ENCODE data around the gene ZNF593.

The ZNF593 gene

DNA sequence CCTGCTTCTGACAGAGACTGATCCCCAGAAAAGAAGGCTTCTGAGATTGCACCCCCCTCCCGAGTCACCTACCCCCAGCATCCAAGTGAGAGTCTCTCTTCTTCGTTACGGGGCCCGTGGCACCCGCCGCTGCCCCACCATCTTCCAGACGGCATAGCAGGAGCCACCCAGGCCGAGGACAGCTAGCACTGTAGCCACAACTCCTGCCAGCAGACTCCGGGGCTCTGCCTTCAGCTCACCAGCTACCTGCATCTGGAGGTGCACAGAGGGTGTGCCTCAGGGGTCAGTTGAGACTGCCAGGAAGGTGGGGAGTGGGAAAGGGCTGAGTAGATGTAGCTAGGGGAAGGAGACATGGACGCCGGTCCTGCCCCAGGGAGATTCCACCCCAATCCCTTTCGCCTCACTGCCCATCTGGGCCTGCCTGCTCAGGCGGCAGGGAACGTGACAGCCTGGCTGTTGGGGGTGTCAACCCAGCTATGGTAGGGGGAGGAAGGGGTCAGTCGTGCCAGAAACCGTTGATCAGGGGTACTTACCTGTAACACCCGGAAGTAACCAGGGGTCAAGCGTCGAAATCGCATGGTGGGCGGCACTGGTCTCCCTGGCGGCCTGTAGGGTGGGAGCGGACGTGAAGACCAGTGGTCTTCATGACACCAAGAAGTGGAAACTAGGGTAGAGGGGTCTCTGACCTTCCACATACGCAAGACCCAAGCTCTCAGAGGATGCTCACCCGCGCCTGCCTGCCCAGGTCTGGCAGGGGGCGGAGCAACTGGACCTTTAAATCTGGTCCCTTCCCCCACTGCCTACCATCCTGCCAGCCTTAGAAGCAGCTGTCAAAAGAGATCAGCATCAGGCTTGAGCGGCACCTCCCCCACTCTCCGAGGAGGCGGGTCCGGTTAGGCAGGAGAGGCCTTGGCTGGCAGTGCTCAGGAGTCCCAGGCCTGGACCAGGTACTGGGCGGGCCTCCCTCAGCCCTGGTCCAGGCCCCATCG, 1.7 kb downstream of the ZNF593 start, which contains the start of gene ZNF593OS:
TSS of gene ZNF593OS (minus strand) at position 749 of the 989 bp plus-strand sequence. CDS start at position 578, 171 bp downstream.
- DNase-seq, result no peak

DNA sequence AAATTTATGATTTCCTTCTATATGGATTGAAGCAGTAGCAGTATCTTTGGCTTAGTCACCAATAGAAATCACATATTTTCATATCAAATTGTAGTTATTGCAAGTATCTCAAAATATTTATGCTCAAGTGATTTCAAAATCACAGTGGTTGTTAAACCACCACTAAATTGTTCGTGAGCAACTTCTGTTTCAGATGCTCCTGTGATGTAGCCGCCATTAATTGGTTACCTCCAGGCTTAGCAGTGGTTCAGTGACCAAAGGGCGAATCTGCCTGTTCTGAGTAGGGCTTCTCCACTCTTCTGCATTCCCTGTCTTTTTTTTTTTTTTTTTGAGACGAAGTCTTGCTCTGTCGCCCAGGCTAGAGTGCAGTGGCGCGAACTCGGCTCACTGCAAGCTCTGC, 5.6 kb downstream of the ZNF593 start:
- DNase-seq, result no peak

DNA sequence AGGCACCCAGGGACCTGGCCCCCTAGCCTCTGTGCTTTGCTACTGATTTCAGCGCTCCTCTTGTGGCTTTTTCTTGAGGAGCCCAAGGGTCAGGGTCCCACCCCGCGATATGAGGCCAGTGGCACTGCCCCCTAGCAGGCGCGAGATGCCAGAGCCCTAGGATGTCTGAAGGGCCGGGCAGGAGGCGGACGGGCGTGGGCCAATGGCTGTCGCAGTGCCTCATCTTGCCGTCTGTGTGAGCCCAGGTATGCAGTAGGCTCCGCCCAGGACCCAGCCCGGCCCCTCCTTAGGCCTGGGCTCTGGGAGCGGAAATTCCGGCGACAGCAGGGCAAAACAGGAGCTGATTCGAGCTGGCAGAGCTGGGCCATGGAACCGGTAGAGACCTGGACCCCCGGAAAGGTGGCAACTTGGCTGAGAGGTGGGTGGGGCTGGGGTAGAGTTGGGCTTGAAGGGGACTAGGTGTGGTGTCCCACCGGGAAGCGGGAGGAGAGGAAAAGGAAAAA, 7.5 kb downstream of the ZNF593 start, which contains the start of gene CNKSR1:
TSS of gene CNKSR1 (plus strand) at position 310 of the 503 bp plus-strand sequence. CDS start at position 367, 57 bp downstream.
- DNase-seq, result no peak

DNA sequence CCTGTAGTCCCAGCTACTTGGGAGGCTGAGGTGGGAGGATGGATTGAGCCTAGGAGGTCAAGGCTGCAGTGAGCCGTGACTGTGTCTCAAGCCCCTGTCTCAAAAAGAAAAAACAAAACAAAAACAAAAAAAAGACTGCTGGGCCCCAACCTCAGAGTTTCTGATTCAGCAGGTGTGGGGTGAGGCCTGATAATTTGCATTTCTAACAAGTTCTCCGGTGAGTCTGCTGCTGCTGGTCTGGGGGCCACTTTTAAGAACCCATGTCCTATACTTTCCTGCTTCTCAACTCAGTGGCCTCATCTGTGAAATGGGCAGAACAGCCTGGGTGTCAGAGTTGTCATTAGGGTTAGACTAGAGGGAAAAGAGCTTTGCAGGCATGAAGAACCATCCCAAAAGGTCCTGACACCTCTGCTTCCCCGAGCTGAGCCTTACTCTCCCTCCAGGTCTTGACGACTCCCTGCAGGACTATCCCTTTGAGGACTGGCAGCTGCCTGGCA, 10.3 kb downstream of the ZNF593 start:
- no peak for DNase-seq

DNA sequence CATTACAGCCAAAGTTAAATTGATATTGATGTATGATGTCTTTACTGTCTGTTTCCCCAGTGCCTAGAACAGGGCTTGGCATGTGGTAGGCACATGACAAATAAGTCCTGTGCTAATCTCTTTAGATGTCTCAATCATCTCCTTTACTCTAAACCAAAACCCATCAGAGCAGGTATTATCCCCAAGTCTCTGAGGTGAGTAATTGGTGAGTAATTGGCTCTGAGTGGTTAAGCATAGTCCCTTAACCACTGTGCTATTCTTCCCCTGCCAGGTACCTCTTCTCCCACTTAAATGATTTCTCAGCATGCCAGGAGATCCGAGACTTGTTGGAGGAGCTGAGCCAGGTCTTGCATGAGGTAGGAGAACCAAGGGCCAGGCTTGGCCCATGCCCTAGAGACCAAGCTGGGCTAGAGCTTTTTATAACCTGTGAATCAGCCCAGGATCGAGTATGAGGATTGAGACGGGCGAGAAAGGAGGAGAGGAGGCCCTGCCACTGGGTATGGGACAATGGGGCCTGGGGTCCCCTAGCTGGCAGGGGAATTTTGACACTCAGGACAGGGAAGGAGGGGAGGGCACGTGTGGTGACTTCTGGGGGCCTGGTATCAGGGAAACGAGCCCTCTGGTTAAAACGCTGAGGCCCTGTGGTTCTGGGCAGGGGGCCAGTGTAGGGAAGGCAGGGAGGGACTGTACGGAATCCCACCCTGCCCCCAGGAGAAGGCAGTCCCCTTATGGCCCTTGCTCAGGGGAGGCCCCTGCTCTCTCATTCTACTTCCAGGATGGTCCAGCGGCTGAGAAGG, 12.1 kb downstream of the ZNF593 start:
- DNase-seq, result no peak

DNA sequence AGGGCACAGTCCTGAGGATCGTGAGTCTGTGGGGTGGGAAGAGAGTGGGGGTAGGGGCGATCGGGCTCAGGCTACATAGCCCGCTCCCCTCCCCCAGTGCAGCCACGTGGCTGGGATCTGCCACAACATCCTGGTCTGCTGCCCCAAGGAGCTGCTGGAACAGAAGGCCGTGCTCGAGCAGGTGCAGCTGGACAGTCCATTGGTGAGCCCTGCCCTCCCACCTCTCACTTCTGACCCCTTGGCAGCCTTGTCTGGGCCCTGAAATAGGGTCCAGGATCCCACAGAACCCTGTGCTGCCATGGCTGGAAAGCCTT, 12.6 kb downstream of the ZNF593 start:
- DNase-seq, result no peak

DNA sequence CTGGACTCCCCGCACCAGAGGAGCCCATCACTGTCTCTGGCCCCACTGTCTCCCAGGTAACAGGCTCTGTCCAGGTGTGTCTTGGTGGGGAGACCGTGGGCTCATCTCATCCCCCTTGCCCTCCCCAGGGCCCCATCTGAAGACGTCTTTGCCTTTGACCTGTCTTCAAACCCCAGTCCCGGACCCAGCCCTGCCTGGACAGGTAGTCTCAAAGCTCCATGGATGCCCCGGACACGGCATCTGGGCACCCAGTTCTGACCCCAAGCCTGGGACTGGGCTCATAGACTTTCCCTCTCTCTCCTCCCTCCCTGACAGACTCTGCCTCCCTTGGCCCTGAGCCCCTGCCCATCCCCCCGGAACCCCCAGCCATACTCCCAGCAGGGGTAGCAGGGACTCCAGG, 14.4 kb downstream of the ZNF593 start:
- no peak for DNase-seq

DNA sequence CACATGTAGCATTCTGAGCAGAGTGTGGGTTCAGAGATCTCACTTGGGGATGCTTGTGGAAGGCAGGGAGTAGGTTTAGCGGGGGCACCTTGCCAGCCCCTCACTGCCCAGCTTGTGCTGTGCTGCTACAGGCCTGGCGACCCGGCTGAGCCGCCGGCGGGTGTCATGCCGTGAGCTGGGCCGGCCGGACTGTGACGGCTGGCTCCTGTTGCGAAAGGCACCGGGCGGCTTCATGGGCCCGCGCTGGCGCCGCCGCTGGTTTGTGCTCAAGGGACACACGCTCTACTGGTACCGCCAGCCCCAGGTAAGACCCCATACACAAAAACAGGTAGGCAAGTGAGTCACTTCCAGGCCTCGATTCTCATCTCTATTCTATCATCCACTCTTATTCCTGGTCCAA, 15.2 kb downstream of the ZNF593 start:
- no peak for DNase-seq

DNA sequence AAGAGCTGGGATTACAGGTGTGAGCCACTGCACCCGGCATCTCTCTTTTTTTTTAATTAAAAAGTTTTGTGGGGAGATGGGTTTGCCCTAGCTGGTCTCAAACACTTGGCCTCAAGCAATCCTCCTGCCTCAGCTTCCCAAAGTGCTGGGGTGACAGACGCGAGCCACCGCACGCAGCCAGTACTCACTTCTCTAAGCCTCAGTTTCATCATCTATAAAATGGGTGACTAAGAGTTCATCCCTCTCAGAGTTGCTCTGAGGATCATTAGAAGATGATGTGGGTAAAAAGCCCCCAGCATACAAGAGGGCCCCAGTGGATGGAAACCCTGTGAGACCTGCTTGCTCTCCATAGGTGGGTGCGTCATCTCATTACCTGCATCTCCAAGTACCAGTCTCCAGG, 18.2 kb downstream of the ZNF593 start:
- no peak for DNase-seq

DNA sequence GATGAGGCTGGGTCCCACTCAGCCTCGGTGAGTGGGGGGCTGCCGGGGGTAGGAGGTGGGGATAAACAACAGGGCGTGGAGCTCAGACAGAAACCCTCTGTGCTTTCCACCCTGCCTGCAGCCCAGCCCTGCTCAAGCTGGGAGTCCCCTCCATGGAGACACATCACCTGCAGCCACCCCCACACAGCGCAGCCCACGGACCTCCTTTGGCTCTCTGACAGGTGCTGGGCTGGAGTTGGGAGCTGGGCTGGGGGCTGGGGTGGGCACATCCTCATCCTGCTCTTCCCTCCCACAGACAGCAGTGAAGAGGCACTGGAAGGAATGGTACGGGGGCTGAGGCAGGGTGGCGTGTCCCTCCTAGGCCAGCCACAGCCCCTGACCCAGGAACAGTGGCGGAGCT, 18.8 kb downstream of the ZNF593 start:
- DNase-seq, result no peak

DNA sequence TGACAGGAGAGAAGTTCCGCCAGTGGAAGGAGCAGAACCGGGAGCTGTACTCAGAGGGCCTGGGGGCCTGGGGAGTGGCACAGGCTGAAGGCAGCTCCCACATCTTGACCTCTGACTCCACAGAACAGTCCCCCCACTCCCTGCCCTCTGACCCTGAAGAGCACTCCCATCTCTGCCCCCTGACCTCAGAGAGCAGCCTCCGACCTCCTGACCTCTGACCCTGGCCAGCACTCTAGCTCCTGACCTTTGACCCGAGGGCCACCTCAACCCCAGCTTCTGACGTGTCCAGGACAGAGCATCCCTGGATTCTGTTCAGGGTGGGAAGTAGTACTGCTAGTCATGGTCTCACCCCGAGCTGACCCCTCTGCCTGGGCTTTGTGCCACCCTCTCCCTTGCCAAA, 19.6 kb downstream of the ZNF593 start:
- no peak for DNase-seq

DNA sequence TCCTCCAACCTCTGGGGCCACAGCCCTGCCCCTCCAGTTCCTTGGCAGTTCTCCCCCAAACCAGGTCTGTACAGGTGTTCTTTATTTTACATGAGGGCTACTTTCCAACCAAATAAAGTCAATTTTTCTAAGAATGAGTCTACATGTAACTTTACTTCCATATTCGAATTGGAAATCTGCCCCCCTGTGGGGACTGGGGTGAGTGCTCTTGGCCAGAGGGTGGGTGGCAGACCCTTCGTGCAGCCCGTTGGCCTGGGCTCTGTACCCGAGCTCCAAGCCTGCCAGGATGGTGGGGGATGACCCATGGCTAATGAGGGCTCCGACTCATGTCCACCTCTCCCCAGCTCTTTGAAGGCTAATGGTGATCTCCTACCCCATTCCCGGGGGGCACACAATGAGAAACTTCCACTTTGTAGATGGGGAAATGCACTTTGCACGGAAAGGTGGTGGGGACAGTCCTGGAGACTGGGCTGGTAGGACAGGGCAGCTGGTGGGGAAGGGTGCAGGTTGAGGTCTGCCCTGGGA, 20.1 kb downstream of the ZNF593 start:
- DNase-seq, result peak; percentile 40

DNA sequence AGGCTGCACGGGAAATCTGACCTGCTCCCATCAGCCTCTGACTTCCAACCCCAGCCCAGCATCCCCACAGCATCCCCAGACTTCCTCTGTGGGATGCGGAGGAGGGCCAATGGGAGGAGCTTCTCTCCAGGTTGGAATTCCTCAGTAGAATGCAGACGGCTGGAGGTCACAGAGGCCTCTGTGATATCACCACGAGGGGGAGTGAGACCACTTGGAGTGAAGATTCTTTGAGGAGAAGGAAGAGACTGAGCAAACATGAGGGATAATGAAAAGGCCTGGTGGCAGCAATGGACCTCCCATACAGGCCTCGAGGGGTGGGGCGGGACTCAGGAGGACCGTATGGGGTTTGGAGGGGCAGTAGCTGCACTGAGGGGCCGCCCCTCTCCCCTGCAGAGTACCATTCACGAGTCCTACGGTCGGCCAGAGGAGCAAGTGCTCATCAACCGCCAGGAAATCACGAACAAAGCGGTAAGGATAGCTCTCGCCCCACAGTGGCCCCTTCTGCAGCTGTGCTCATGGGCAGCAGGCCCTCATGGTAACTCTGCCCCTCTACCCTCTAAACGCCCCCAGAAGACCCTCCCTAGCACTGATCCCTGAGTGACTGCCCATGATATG, 20.8 kb downstream of the ZNF593 start, which contains the start of gene CATSPER4:
TSS of gene CATSPER4 (plus strand) at position 230 of the 615 bp plus-strand sequence. CDS start at position 256, 26 bp downstream.
- DNase-seq, result peak; percentile 60

DNA sequence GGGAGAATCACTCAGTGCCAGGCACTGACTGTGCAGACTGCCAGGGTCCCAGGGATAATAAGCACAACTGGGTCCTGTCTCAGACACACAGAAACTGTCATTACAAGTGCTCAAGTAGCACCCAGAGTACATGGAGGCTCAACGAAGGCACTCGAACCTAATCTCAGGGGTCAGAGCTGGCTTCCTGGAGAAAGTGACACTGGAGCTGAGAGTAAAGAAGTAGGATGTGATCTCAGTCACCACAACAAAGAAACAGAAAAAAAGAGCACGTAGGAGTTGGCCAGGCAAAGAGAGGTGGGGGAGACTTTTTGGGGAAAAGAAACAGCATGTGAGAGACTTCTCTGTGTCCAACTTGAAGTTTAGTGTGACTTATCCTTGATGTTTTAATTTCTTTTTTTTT, 22.0 kb downstream of the ZNF593 start:
- DNase-seq, result no peak

DNA sequence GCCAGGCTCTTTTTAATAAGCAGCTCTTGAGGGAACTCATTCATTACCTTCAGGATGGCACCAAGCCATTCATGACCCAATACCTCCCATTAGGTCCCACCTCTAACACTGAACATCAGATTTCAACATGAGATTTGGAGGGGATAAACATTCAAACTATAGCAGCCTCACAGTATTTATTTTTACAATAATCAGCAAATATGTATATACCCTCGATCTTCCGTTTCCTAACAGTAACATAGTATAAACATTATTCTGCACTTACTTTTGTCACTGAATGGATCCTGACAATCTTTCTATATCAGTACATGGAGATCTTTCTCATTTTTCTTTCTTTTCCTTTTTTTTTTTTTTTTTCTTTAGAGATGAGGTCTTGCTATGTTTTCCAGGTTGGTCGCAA, 26.1 kb downstream of the ZNF593 start:
- no peak for DNase-seq

DNA sequence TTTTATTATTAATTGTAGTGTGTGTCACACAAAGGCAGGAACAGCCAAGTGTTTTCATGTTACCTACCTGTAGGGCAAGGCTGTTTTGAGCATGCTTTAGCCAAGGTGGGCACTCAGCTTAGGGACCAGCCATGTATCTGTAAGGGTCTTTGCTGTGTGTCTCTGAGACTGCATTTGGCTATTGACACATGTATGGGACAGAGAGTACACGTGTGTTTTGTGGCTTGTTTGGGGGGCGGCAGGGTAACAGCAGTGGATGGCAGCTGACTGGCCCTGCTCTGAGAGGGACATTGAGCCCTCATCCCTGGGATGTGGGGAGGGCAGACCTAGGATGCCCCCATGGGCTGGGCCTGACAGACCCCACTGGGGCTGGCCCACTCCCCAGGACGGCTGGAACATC, 27.6 kb downstream of the ZNF593 start:
- no peak for DNase-seq

DNA sequence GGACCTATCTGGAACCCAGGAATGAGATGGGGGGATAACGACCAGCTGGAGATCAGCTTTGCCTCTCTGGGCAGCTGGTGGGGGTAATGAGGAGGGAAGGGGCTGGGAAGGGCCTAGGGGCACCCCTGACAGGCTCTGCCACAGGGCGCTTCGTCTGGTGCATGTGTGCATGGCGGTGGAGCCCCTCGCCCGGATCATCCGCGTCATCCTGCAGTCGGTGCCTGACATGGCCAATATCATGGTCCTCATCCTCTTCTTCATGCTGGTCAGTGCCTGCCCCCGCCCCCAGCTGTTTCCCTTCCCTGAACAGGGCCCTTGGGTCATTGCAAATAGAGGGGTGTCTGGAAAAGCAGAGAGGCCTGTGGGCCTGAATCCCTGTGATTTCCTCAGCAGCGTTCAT, 28.1 kb downstream of the ZNF593 start:
- DNase-seq, result no peak

DNA sequence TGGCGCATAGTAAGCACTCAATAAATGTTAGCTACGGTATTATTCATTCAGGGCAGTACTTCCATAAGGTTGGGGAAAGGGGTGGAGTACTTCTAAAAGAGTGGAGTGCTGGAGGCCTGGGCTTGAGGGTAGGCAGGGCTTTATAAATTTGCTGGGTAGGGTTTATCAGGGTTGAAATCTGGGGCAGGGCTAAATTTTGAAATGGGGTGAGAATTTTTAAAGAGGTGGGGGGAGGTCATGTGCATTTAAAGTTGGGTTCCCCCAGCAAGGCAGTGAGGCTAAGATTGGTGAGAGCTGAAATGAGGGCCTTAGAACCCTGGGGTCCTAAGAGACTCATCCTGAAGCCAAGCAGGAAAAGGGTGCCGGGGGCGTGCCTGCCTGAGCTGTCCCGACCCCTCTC, 30.7 kb downstream of the ZNF593 start:
- DNase-seq, result no peak

DNA sequence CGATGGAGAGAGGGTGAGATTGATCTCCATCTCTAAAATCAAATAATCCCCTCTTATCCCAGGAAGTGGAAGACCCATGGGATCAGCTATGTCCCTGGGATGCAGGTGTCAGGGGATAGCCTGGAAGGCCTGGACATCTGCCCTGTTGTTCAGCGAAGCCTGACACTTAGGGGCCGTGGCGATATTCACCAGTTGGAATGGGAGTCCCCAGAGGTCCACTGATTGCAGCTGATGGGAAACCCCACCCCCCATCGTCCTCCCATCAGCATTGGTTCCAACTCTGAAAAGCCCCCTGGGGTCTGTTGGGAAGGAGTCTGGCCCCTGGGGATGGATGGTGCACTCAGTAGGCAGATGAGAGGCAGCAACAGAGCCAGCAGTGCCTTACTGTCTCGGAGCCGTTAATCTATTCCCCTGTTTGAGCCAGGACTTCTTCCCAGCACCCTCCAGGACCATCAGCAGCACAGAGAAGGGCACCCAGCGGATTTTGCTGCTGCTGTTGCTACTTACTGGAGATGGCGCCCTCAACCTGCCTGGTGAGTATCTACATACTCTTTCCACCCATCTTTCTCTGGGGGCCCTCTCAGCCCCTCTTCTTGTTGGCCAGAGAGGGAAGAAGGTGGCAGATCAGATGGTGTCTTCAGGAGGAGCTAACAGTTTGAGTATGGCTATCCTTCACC, 34.1 kb downstream of the ZNF593 start:
- peak; percentile 46 for DNase-seq

DNA sequence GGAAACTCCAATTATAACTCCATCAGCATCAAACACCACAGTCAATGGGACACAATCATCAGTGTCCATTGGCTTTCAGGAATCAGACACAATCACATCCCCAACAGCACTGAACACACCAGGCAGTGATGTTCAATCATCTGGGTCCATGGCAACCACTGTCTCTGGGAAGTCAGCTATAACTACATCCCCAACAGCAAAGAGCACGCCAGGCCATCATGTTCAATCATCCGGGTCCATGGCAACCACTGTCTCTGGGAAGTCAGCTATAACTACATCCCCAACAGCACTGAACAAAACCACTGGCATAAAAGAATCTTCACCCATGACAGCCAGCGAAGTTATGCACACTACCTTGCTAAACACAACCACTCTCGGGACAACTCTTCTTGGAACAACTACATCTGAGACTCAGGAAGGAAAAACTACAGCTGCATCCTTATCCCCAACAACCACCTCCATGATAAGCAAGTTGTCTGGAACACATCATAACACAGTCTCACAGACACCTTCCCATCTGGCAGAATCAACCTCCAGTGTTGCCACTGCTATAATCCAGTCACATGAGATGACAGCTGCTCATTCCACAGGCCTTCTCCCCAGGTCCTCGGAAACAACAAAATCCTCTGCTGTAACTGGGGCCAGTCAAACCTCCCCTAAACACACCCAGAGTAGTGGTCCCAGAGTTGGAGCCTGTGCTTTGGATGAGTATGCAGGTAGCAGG, 40.6 kb downstream of the ZNF593 start:
- no peak for DNase-seq

DNA sequence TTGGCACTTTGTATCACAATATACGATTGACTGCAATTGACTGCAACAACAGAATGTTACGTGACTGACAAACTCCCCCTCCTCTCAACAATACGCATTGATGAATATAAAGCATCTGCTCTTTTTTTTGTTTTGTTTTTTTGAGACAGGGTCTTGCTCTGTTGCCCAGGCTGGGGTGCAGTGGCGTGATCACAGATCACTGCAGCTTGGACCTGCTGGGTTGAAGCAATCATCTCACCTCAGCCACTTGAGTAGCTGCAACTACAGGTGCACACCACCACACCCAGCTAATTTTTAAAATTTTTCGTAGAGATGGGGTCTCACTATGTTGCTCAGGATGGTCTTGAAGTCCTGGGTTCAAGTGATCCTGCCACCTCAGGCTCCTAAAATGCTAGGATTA, 43.0 kb downstream of the ZNF593 start:
- no peak for DNase-seq
